Aorta (tissue), 5 donors: Measurements from ENCODE around the gene MAP4K4. TPM values are rescaled to one million over a fixed set of nuclear protein-coding genes. Genes with fewer than 3 reads are reported as not detected.

Source experiments
- ATAC-seq: fragments of 200-7000 bp; cut with Tn5 transposase; one replicate; pipeline ENCODE4 v1.9.1; 2022; ENCODE audit warnings: moderate library complexity; ENCODE audit not compliant: low FRiP score
- DNase-seq, 2 donors: peaks; one replicate each; pipeline ENCODE4 v3.0.0-alpha.2; 2020
- H3K27ac ChIP-seq, 2 donors: one replicate each; pipeline ENCODE4 v1.5.1; 2013; ENCODE audit warnings: low read length in 2 of 2, mild to moderate bottlenecking in 2 of 2, moderate library complexity in 2 of 2, control low read depth in 1 of 2, inconsistent platforms in 1 of 2, low read depth in 1 of 2
- H3K27me3 ChIP-seq, 2 donors: one replicate each; pipeline ENCODE4 v1.6.1; 2013; ENCODE audit warnings: control low read depth in 1 of 2, low read length in 1 of 2, mild to moderate bottlenecking in 1 of 2, moderate library complexity in 1 of 2; ENCODE audit not compliant: insufficient read depth in 2 of 2, control insufficient read depth in 1 of 2
- H3K36me3 ChIP-seq, 2 donors: one replicate each; pipeline ENCODE4 v1.6.1; 2013; ENCODE audit warnings: control low read depth in 1 of 2, low read length in 1 of 2, mild to moderate bottlenecking in 1 of 2; ENCODE audit not compliant: insufficient read depth in 2 of 2, control insufficient read depth in 1 of 2
- H3K4me1 ChIP-seq, 2 donors: one replicate each; pipeline ENCODE4 v1.6.1; 2013; ENCODE audit warnings: low read length in 2 of 2, control low read depth in 1 of 2, mild to moderate bottlenecking in 1 of 2, moderate library complexity in 1 of 2; ENCODE audit not compliant: insufficient read depth in 2 of 2, control insufficient read depth in 1 of 2
- H3K4me3 ChIP-seq, 2 donors: one replicate each; pipeline ENCODE4 v1.5.1; 2013; ENCODE audit warnings: low read length in 2 of 2, control low read depth in 1 of 2, mild to moderate bottlenecking in 1 of 2
- H3K9me3 ChIP-seq: one replicate; pipeline ENCODE4 v1.6.1; 2013; ENCODE audit warnings: mild to moderate bottlenecking, low read length; ENCODE audit not compliant: control insufficient read depth
- WGBS, 2 donors: extraction: QIAGEN DNeasy Blood & Tissue Kit; methylation state at CpG; one replicate each; pipeline ENCODE4 v1.1.7; 2013; 5-methylcytosine and 5-hydroxymethylcytosine counted together
- intact Hi-C, 2 donors: fragments of 100-400 bp; cut with DNase I; formaldehyde crosslinking; loops; one replicate each; pipeline versions ENCODE4 v1.14.2 to v1.15.0; 2022
- polyA plus RNA-seq, 2 donors: library from polyadenylated mRNA; stranded (reverse); fragments of 200-250 nt; gene quantifications; one replicate each; pipeline ENCODE4 v1.2.3, GENCODE V29; 2013
- total RNA-seq, 2 donors: library from RNA; stranded (reverse); fragmentation: NEBNext Ultra II Directional; extraction: Animal tissue kit (Norgen Biotek cat#: 25700); gene quantifications; one replicate each; pipeline ENCODE4 v1.2.1, GENCODE V29; 2021
- donor health status: healthy with polysubstance abuse.
- donor health status: Bipolar disorder and iron deficiency.
- donor health status: DM: no; HTN: no; CAD: no.
- donor health status: DM: no; HTN: no; CAD: no.
- donor health status: DM: yes; HTN: yes; CAD: no.

MAP4K4 gene
- total and polyA plus RNA-seq, 4 donors = 22.9 to 112 (median 58.5) TPM

DNA sequence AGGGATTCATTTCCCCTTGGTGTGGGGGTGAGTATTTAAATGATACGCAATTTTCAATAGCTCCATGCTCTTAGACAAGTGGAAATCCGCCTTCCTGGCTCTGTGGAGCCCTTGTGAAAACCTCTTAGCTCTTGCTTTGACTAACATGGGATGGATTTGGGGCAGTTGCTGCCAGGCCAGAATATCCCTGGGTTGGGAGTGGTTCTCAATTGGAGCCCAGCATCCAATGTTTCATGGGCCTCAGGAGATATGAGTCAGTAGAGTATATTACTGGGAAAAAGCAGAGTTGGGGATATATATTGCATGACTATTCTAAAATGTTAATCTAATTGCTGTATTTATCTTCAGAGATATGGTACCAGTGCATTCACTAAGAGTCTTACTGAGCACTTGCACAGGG, 189.8 kb downstream of the MAP4K4 start:
- Histone ChIP-seq H3K27ac (no peak overlapping the region), H3K4me1 (no peaks in the 10 kb centered on the region), H3K36me3 (peaks cover 2 to 16% of the 10 kb centered on the region in 2 donors), H3K4me3 (no peak overlapping the region), H3K27me3 (no peaks in the 10 kb centered on the region), H3K9me3 (no peaks in the 10 kb centered on the region)
- WGBS, 2 donors = 95 to 99% methylated on average over 2 of the region's 2 CpGs
- intact Hi-C loops = loop anchor here in 1 of 2 donors (10.0 kb wide), 1 partner anchor 357 kb away; no protein-coding TSS in a partner anchor
- ATAC-seq = no peak
- DNase-seq = no peak

DNA sequence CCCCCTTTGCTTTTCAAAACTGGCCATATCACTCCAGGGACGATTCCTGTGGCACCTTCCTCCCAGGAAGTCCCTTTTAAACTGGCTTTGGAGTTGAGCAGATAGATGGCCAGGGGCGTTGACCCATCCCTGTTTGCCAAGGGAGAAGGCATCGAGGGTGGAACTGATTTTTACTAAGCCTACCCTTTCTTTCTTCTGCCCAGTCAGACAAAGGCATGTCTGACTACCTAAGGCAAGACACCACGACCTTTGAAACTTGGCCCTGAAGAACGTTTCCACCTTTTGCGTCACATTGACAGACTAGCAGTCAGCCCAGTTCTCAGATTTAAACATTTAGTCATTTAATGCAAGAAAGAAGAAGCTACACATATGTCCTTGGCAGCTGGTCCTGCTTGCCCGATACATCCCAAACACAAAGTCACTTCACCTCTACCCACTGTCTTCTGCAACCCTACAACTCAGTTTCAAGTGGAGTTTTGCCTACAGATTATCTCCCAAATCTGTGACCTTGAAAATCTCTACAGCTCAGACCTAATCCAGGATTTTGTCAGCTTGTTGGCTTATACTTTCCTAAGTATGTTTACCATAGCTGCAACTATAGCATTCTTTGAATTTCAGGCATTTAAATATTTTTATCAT, 192.1 kb downstream of the MAP4K4 start:
- H3K4me3 ChIP-seq = no peak overlapping the region
- no peaks in the 10 kb centered on the region for H3K9me3 ChIP-seq
- 81 to 86% methylated on average over 7 of the region's 7 CpGs for WGBS, 2 donors
- no peaks in the 10 kb centered on the region for H3K4me1 ChIP-seq
- DNase-seq = no peak
- ATAC-seq = no peak
- intact Hi-C loops = loop anchor here in 1 of 2 donors (10.0 kb wide), 1 partner anchor 355 kb away; no protein-coding TSS in a partner anchor
- no peaks in the 10 kb centered on the region for H3K27me3 ChIP-seq
- H3K27ac ChIP-seq = peak overlapping the region in 1 of 2 donors; percentile 25
- peaks cover 3 to 15% of the 10 kb centered on the region in 2 donors for H3K36me3 ChIP-seq

DNA sequence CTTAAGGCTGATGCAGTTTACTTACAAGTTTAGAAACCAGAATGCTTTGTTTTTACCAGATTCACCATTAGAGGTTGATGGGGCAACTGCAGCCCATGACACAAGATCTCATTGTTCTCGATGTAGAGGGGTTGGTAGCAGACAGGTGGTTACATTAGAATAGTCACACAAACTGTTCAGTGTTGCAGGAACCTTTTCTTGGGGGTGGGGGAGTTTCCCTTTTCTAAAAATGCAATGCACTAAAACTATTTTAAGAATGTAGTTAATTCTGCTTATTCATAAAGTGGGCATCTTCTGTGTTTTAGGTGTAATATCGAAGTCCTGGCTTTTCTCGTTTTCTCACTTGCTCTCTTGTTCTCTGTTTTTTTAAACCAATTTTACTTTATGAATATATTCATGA, 194.9 kb downstream of the MAP4K4 start:
- H3K4me1 ChIP-seq = no peaks in the 10 kb centered on the region
- intact Hi-C loops = no loop called here
- DNase-seq (no peak), ATAC-seq (no peak)
- H3K36me3 ChIP-seq = peaks cover 3 to 15% of the 10 kb centered on the region in 2 donors
- no peak overlapping the region for H3K27ac ChIP-seq
- H3K4me3 ChIP-seq = no peak overlapping the region
- H3K9me3 ChIP-seq = no peaks in the 10 kb centered on the region
- no peaks in the 10 kb centered on the region for H3K27me3 ChIP-seq
- 78 to 97% methylated on average over 3 of the region's 3 CpGs for WGBS, 2 donors

DNA sequence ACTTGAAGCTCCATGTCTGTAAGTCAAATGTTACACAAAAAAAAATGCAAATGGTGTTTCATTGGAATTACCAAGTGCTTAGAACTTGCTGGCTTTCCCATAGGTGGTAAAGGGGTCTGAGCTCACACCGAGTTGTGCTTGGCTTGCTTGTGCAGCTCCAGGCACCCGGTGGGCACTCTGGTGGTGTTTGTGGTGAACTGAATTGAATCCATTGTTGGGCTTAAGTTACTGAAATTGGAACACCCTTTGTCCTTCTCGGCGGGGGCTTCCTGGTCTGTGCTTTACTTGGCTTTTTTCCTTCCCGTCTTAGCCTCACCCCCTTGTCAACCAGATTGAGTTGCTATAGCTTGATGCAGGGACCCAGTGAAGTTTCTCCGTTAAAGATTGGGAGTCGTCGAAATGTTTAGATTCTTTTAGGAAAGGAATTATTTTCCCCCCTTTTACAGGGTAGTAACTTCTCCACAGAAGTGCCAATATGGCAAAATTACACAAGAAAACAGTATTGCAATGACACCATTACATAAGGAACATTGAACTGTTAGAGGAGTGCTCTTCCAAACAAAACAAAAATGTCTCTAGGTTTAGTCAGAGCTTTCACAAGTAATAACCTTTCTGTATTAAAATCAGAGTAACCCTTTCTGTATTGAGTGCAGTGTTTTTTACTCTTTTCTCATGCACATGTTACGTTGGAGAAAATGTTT, 196.3 kb downstream of the MAP4K4 start:
- Histone ChIP-seq H3K4me1 (no peaks in the 10 kb centered on the region), H3K27ac (no peak overlapping the region), H3K9me3 (no peaks in the 10 kb centered on the region), H3K27me3 (no peaks in the 10 kb centered on the region), H3K36me3 (peaks cover 3 to 11% of the 10 kb centered on the region in 2 donors), H3K4me3 (no peak overlapping the region)
- DNase-seq (no peak), ATAC-seq (peak; percentile 37)
- intact Hi-C loops = no loop called here
- WGBS, 2 donors = 26 to 28% methylated on average over 9 of the region's 9 CpGs

DNA sequence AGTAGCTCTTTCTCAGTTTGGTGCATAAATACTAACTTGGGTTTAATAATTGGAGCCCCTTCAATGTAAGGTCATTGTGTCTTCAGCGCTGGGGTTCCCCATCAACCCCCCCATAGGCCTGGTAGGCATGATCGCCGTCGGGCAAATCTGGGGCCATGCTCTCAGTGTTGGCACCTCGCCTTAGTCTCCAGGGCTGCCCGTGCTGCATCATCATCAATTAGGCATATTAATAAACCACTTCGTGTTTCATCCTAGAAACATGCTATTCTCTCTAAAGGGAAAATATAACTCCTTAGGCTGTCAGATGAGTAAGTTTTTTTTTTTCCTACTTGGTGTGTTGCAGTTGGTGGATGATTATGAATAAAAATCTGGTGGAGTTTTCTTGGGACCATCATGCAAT, 197.5 kb downstream of the MAP4K4 start:
- WGBS, 2 donors = 79 to 86% methylated on average over 7 of the region's 7 CpGs
- Histone ChIP-seq H3K27ac (no peak overlapping the region), H3K4me1 (no peaks in the 10 kb centered on the region), H3K4me3 (no peak overlapping the region), H3K9me3 (no peaks in the 10 kb centered on the region), H3K36me3 (peaks cover 3 to 5% of the 10 kb centered on the region in 2 donors), H3K27me3 (no peaks in the 10 kb centered on the region)
- ATAC-seq = no peak
- intact Hi-C loops = no loop called here
- DNase-seq = no peak

DNA sequence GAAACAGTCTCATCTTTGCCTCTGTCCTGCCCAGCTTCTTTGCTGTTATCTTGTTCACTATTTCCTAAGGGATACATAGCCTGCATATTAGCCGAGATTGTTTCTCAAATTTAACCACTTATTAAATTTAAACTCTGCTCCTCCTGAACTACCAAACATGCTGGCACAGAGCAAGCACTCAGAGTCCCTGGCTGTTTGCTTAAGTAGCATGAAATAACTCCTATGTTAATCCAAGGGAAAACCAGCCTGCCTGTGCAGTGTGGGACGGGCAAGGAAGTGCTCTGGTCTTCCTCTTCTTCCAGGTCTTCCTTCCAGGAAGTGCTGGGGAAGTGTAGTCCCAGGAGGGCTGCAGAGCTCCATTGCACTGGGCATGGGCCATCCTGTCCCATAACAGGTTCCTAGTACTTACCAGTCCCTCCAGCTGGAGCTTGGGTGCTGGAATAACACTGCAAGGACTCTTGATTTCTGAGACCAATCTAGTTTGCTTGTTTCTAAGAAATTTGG, 198.4 kb downstream of the MAP4K4 start:
- no peak overlapping the region for H3K27ac ChIP-seq
- ATAC-seq = no peak
- DNase-seq = no peak
- no peaks in the 10 kb centered on the region for H3K4me1 ChIP-seq
- peaks cover 3 to 4% of the 10 kb centered on the region in 2 donors for H3K36me3 ChIP-seq
- H3K4me3 ChIP-seq = no peak overlapping the region
- whole genome bisulfite sequencing, 2 donors = 72 to 79% methylated on average over 2 of the region's 2 CpGs
- H3K27me3 ChIP-seq = no peaks in the 10 kb centered on the region
- intact Hi-C loops = no loop called here
- no peaks in the 10 kb centered on the region for H3K9me3 ChIP-seq

DNA sequence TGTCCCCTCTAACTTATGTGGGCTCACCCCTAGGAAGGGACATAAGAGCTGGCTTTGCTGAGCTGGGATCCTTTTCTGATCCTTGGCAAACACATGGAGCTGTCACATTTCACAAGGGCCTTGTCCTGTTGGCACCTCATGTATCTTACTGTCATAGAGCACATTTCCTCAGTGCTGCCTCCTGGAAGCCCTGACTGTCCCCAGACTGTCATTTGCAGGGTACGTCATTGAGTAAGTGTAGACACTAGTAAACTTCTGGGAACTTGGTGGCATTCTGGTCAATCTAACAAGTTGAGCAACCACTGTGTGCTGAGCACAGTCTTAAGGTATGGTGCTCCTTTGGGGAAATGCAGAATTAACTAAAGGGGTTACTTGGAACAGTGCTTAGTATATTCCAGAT, 199.8 kb downstream of the MAP4K4 start:
- Histone ChIP-seq H3K36me3 (peaks cover 1 to 3% of the 10 kb centered on the region in 2 donors), H3K4me1 (no peaks in the 10 kb centered on the region), H3K9me3 (peaks cover under 1% of the 10 kb centered on the region), H3K4me3 (no peak overlapping the region), H3K27ac (no peak overlapping the region), H3K27me3 (no peaks in the 10 kb centered on the region)
- ATAC-seq = no peak
- intact Hi-C loops = no loop called here
- no peak for DNase-seq
- WGBS, 2 donors = 72 to 92% methylated on average over 1 of the region's 1 CpG

DNA sequence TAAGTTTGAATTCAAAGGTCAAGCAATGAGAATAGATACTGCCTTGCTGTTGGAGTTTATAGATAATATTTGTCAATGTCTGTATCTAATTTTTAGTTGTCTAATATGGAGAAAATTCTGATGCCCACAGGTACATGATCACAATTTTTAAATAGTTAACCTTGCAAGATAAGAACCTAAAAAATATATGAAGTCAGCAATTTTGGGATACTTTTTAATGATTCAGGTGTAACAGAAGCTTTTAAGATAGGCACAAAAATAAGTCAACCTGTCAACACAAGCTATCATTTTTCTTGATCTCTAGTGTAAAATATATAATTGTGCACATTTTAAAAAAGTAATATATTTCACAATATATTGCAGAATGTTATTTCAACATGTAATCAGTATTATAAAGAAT, 201.8 kb downstream of the MAP4K4 start:
- no peak for ATAC-seq
- no peaks in the 10 kb centered on the region for H3K4me1 ChIP-seq
- intact Hi-C loops = no loop called here
- H3K9me3 ChIP-seq = peaks cover 1% of the 10 kb centered on the region
- no peaks in the 10 kb centered on the region for H3K36me3 ChIP-seq
- DNase-seq = no peak
- H3K27me3 ChIP-seq = no peaks in the 10 kb centered on the region
- H3K4me3 ChIP-seq = no peak overlapping the region
- H3K27ac ChIP-seq = no peak overlapping the region

DNA sequence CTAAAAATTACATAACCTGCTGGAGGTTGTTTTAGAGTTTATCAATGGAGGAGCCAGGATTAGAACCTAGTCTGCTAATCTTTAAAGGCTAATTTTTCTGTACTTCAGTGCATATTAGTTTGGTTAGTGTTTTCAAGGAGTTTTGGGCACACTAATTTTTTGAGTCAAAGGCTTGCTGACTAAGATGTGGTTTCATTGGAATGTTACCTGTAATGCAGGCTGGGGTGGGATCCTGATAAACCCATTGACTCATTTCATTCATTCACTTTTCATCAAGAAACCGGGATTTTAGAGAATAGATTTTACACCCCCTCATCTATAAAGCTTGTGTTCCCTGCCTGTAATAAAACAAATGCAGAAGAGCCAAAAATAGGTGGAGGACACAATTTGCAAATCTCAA, 202.4 kb downstream of the MAP4K4 start:
- intact Hi-C loops = no loop called here
- no peaks in the 10 kb centered on the region for H3K36me3 ChIP-seq
- DNase-seq = no peak
- no peak for ATAC-seq
- H3K9me3 ChIP-seq = peaks cover 1% of the 10 kb centered on the region
- no peak overlapping the region for H3K27ac ChIP-seq
- 87 to 91% methylated on average over 1 of the region's 1 CpG for WGBS, 2 donors
- no peaks in the 10 kb centered on the region for H3K27me3 ChIP-seq
- no peaks in the 10 kb centered on the region for H3K4me1 ChIP-seq
- H3K4me3 ChIP-seq = no peak overlapping the region
